OCI-M2 (cell line): ENCODE data around the gene ELF1.
"Not testable (repeated sequence)": the region's sequence is repeated elsewhere in the genome, so short reads cannot be mapped to it uniquely, and the experiment has no call there.

Source experiments
- DNase-seq: peaks from one replicate; lab custom pipeline; 2025; ENCODE audit not compliant: unreplicated experiment; lab: John Stamatoyannopoulos, UW

Gene ELF1

DNA sequence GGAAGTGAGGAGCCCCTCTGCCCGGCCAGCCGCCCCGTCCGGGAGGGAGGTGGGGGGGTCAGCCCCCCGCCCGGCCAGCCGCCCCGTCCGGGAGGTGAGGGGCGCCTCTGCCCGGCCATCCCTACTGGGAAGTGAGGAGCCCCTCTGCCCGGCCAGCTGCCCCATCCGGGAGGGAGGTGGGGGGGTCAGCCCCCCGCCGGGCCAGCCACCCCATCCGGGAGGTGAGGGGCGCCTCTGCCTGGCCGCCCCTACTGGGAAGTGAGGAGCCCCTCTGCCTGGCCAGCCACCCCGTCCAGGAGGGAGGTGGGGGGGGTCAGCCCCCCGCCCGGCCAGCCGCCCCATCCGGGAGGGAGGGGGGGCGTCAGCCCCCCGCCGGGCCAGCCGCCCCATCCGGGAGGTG is 118.5 kb downstream of the ELF1 start:
- not testable (repeated sequence) for DNase-seq

DNA sequence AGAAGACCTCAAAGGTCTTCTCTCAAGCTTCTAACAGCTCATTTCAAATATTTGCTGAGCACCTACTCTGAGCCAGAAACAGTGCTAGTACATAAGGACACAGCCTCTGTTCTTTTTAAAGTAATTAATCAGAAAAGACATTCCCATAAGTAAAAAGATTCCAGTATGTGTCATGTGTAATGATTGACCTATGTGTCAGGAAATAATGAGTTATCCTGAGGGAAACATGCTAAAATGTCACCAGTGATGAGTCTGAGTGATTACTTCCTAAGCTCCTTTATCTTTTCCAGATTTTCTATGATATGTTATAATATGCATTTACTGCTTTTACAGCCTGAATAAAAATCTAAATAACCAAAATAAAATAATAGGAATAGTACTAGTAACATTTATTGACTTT is 122.1 kb downstream of the ELF1 start:
- no peak for DNase-seq

DNA sequence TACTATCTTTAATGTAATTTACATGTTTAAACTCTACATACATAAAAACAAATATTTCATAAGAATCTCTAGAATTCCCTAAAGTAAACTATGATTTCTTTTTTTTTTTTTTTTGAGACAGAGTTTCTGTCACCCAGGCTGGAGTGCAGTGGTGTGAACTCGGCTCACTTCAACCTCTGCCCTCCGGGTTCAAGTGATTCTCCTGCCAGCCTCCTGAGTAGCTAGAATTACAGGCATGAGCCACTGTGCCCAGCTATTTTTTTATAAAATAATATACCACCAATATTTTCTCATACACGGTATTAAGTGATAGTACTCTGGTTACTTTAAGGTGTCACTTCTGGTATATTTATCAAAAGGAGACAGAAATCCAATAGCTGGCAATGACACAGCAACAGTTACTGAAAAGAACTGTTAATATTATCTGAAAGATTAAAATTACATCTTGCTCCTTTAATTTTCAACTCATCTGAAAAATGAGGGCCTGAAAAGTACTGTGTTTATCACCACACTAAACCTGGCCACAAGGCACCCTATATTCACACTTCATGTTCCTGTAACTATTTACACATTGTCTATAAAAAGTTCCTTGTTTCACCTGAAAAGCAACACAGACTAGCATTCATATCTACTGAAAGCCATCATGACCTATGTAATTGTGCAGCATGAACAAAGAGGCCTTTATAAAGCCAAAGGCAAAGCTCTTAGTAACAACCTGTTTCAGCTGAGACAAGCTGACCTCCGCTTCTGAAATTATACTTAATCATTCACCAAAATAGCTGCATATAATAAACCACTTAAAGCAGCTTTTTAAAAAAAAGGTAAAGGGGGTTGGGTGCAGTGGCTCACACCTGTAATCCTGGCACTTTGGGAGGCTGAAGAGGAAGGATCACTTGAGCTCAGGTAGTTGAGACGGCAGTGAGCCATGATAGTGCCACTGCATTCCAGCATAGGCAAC is 123.6 kb downstream of the ELF1 start:
- no peak for DNase-seq

DNA sequence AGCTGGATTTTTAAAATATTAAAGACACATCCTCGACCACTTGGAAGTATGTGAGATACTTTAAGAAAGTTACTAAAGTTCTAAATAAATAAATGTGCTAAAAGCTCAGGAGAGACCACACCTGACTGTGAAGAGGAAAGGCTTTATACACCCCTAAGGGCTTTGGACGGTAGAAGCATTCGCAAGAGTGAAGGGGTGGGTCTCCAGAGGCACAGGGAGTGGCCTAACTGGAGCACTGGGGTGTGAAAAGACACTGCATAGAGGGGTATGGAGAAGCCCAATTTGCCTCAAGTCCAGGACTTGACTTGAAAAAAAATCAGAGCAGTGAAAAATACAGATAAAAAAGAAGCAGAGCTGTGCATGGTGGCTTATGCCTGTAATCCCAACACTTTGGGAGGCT is 125.5 kb downstream of the ELF1 start:
- DNase-seq, result not testable (repeated sequence)

DNA sequence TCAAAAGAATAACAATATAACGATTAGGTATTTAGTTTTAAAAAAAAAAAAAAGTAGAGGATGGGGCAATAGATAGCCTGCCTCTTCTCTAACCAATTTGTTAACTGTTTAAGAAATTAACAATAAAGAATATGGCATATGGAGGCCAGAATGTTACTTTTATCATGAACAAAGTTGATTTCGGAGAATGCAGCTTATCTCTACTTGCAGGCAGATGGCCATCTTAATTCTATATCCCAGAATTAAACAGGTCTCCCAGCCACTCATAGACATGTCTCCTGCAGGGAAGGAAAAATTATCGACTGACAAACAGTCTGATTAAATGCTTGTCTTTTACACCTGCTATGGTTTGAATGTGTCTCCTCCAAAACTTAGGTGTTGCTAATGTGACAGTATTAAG is 133.1 kb downstream of the ELF1 start:
- DNase-seq, result no peak

DNA sequence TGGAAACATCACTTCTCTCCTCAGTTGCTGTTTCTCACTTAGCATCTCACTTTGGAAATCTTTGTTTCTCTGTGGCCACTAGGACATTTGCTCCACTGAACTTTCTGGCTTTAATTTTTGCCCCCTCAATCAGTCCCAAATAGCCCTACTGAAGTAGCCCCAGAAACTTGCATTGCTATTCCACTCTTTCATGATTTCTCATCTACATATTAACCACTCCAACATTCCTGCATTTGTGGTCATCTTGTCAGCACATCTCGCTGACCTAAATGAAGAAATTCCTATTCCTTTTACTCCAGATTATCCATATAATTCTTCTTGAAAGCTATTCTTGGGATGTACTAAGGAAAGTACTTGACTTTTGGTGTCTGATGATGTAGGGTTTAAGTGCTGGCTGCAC is 134.9 kb downstream of the ELF1 start:
- DNase-seq, result not testable (repeated sequence)
